Body of pancreas (tissue), 4 donors: Measurements from ENCODE around the gene TMEM250.
A peak's percentile ranks its signal among the peaks of the same experiment; 100 is the strongest.

Source experiments
- CTCF ChIP-seq, 7 experiments: fragments of 450-650 bp in 4 of 7; fragments of 200-600 bp in 3 of 7; sonication (generic) in 3 of 7; IDR thresholded peaks; one replicate each; pipeline ENCODE4 v1.5.1; 2016 to 2019; ENCODE audit warnings: antibody characterized with exemption in 7 of 7
- POLR2A ChIP-seq, 3 donors: fragments of 450-650 bp; IDR thresholded peaks; one replicate each; pipeline ENCODE4 v1.6.1; 2016; ENCODE audit warnings: antibody characterized with exemption in 3 of 3, mild to moderate bottlenecking in 2 of 3

GRCh38 chr9:136091582-136092352 is 26.9 kb downstream of the TMEM250 start:
- no peak for TF ChIP-seq CTCF (IDR thresholded peaks at IDR 0.05)
- peak in 1 of 3 donors; percentile 14 for TF ChIP-seq POLR2A (IDR thresholded peaks at IDR 0.05)
